Measurements from ENCODE around the gene SOD3. TPM values are rescaled to one million over a fixed set of nuclear protein-coding genes. Genes with fewer than 3 reads are reported as not detected.

The SOD3 gene
- total and polyA plus RNA-seq, 10 of the 15 experiments (the other 5 are each of a cell fraction or from before 2014, with no cell fraction given) = not detected

DNA sequence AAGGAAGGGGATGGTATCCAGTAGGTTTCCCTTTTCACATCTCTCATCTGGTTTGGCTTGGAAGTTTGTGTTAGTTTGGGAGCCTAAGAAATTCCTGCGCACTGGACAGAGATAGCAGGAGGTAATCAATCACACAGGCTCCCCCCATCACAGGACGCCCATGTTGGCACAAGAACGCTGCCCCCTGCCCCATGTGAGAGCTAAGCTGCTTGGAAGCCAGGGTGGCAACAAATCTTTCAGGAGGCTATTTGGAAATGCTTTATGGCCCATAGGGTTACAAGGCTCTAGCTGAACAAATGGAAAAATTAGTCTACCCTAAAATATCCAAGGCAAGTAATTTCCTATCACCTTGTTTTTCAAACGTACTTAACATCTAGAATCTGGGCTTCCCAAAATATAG, 54.0 kb downstream of the SOD3 start:
- ChIA-PET RAD21 (ENCODE audit: unreplicated experiment) (no interaction called here), SMC1A (ENCODE audit: uncharacterized antibody, unreplicated experiment) (no interaction called here), CTCF (no interaction called here), POLR2A (no interaction called here)
- no peaks in the 10 kb centered on the region for H4K20me1 ChIP-seq (ENCODE audit: control insufficient read depth, insufficient read depth)
- no peak for TF ChIP-seq SRF (IDR thresholded peaks at IDR 0.05; ENCODE audit: low read depth in 2 of 2, low read length in 2 of 2)
- TF ChIP-seq, protein P1, sequence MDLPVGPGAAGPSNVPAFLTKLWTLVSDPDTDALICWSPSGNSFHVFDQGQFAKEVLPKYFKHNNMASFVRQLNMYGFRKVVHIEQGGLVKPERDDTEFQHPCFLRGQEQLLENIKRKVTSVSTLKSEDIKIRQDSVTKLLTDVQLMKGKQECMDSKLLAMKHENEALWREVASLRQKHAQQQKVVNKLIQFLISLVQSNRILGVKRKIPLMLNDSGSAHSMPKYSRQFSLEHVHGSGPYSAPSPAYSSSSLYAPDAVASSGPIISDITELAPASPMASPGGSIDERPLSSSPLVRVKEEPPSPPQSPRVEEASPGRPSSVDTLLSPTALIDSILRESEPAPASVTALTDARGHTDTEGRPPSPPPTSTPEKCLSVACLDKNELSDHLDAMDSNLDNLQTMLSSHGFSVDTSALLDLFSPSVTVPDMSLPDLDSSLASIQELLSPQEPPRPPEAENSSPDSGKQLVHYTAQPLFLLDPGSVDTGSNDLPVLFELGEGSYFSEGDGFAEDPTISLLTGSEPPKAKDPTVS (IDR thresholded peaks at IDR 0.05; ENCODE audit: low read depth, low read length) = no peak
- in situ Hi-C loops (cut with MboI) = no loop called here
- no peaks in the 10 kb centered on the region for H3K79me2 ChIP-seq (ENCODE audit: control insufficient read depth, insufficient read depth, low read length)
- no peak for ATAC-seq
- no peaks in the 10 kb centered on the region for H3K4me1 ChIP-seq (ENCODE audit: control insufficient read depth, insufficient read depth, low read length)
- no peak overlapping the region for H3K9ac ChIP-seq (ENCODE audit: control insufficient read depth, insufficient read depth, low read length)
- no peak overlapping the region for H2AFZ ChIP-seq (ENCODE audit: control insufficient read depth, low read depth, low read length)
- H3K4me3 ChIP-seq = no peak overlapping the region
- 50% methylated on average over 4 of the region's 4 CpGs for WGBS (ENCODE audit: insufficient coverage, insufficient replicate concordance, low lambda C conversion rate, missing lambda C conversion rate)
- H3K36me3 ChIP-seq (ENCODE audit: control insufficient read depth in 2 of 2, insufficient read depth in 2 of 2, low read length in 1 of 2) = no peaks in the 10 kb centered on the region
- H3K27ac ChIP-seq (ENCODE audit: control insufficient read depth, insufficient read depth) = no peak overlapping the region
- no peaks in the 10 kb centered on the region for H3K9me3 ChIP-seq (replicated peaks; ENCODE audit: control insufficient read depth, insufficient read depth, low read length)
- H3K4me2 ChIP-seq (ENCODE audit: control insufficient read depth, insufficient read depth) = no peak overlapping the region
- no TSS peak for BruUV-seq (replicated peaks)
- no peak for DNase-seq (ENCODE audit: low read depth, low spot score)
- intact Hi-C loops (cut with micrococcal nuclease; ENCODE audit: unreplicated experiment) = no loop called here
- H3K27me3 ChIP-seq (replicated peaks in 1 of 2; ENCODE audit: control insufficient read depth in 2 of 2, insufficient read depth in 2 of 2, low read length in 1 of 2) = no peaks in the 10 kb centered on the region
- no peak for FAIRE-seq

DNA sequence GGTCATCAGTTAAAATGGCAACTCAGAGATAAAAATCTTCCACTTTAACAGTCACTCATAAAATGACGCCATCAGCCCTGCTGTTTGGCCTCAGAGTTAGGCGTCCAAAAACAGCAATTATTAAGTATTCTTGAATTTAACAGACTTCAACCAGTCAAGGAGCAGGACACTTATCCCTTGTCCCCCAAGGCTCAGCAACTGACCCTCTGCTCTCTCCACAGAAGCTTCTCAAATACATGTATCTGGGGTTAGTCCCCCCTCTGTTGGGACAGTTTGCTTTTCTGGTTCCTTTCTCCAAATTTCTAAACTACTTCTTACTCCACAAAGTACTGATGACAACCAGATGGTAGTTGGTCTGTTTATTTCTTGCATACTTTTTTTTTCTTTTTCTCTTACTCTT, 54.4 kb downstream of the SOD3 start:
- WGBS (ENCODE audit: insufficient coverage, insufficient replicate concordance, low lambda C conversion rate, missing lambda C conversion rate) = 18% methylated on average over 2 of the region's 2 CpGs
- Histone ChIP-seq H3K4me3 (no peak overlapping the region), H3K9me3 (replicated peaks; ENCODE audit: control insufficient read depth, insufficient read depth, low read length) (no peaks in the 10 kb centered on the region), H3K36me3 (ENCODE audit: control insufficient read depth in 2 of 2, insufficient read depth in 2 of 2, low read length in 1 of 2) (no peaks in the 10 kb centered on the region), H3K27ac (ENCODE audit: control insufficient read depth, insufficient read depth) (no peak overlapping the region), H3K27me3 (replicated peaks in 1 of 2; ENCODE audit: control insufficient read depth in 2 of 2, insufficient read depth in 2 of 2, low read length in 1 of 2) (no peaks in the 10 kb centered on the region), H4K20me1 (ENCODE audit: control insufficient read depth, insufficient read depth) (no peaks in the 10 kb centered on the region), H3K4me2 (ENCODE audit: control insufficient read depth, insufficient read depth) (no peak overlapping the region), H3K9ac (ENCODE audit: control insufficient read depth, insufficient read depth, low read length) (no peak overlapping the region), H3K79me2 (ENCODE audit: control insufficient read depth, insufficient read depth, low read length) (no peaks in the 10 kb centered on the region), H3K4me1 (ENCODE audit: control insufficient read depth, insufficient read depth, low read length) (no peaks in the 10 kb centered on the region), H2AFZ (ENCODE audit: control insufficient read depth, low read depth, low read length) (no peak overlapping the region)
- ChIA-PET SMC1A (ENCODE audit: uncharacterized antibody, unreplicated experiment) (no interaction called here), CTCF (no interaction called here), POLR2A (no interaction called here), RAD21 (ENCODE audit: unreplicated experiment) (no interaction called here)
- ATAC-seq = no peak
- no peak for FAIRE-seq
- DNase-seq (ENCODE audit: low read depth, low spot score) = no peak
- in situ Hi-C loops (cut with MboI) (no loop called here), intact Hi-C loops (cut with micrococcal nuclease; ENCODE audit: unreplicated experiment) (no loop called here)
- no TSS peak for BruUV-seq (replicated peaks)
- TF ChIP-seq CREM (IDR thresholded peaks at IDR 0.05; ENCODE audit: low read depth) (no peak), NFXL1 (IDR thresholded peaks at IDR 0.05; ENCODE audit: borderline replicate concordance) (no peak), SIN3A (IDR thresholded peaks at IDR 0.05; ENCODE audit: low read depth, low read length) (no peak), ZZZ3 (IDR thresholded peaks at IDR 0.05; ENCODE audit: control insufficient read depth, insufficient read length, low read depth) (no peak), MTA3 (IDR thresholded peaks at IDR 0.05; ENCODE audit: borderline replicate concordance, low read length) (no peak), YY1 (IDR thresholded peaks at IDR 0.05; ENCODE audit: low read depth, low read length) (no peak)
- TF ChIP-seq, protein P2, sequence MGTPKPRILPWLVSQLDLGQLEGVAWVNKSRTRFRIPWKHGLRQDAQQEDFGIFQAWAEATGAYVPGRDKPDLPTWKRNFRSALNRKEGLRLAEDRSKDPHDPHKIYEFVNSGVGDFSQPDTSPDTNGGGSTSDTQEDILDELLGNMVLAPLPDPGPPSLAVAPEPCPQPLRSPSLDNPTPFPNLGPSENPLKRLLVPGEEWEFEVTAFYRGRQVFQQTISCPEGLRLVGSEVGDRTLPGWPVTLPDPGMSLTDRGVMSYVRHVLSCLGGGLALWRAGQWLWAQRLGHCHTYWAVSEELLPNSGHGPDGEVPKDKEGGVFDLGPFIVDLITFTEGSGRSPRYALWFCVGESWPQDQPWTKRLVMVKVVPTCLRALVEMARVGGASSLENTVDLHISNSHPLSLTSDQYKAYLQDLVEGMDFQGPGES (IDR thresholded peaks at IDR 0.05) = no peak
- TF ChIP-seq, protein P3, sequence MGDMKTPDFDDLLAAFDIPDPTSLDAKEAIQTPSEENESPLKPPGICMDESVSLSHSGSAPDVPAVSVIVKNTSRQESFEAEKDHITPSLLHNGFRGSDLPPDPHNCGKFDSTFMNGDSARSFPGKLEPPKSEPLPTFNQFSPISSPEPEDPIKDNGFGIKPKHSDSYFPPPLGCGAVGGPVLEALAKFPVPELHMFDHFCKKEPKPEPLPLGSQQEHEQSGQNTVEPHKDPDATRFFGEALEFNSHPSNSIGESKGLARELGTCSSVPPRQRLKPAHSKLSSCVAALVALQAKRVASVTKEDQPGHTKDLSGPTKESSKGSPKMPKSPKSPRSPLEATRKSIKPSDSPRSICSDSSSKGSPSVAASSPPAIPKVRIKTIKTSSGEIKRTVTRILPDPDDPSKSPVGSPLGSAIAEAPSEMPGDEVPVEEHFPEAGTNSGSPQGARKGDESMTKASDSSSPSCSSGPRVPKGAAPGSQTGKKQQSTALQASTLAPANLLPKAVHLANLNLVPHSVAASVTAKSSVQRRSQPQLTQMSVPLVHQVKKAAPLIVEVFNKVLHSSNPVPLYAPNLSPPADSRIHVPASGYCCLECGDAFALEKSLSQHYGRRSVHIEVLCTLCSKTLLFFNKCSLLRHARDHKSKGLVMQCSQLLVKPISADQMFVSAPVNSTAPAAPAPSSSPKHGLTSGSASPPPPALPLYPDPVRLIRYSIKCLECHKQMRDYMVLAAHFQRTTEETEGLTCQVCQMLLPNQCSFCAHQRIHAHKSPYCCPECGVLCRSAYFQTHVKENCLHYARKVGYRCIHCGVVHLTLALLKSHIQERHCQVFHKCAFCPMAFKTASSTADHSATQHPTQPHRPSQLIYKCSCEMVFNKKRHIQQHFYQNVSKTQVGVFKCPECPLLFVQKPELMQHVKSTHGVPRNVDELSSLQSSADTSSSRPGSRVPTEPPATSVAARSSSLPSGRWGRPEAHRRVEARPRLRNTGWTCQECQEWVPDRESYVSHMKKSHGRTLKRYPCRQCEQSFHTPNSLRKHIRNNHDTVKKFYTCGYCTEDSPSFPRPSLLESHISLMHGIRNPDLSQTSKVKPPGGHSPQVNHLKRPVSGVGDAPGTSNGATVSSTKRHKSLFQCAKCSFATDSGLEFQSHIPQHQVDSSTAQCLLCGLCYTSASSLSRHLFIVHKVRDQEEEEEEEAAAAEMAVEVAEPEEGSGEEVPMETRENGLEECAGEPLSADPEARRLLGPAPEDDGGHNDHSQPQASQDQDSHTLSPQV (IDR thresholded peaks at IDR 0.05) = no peak

All from GM12878 (cell line).